GM18519 (cell line): ENCODE results near the gene MS4A10.

ENCODE experiments used
- ATAC-seq: cut with Tn5 transposase; IDR thresholded peaks from one replicate; pipeline ENCODE4 v1.9.1; 2021; ENCODE audit warnings: mild to moderate bottlenecking, moderate library complexity; ENCODE audit not compliant: unreplicated experiment, low FRiP score

The MS4A10 gene

DNA sequence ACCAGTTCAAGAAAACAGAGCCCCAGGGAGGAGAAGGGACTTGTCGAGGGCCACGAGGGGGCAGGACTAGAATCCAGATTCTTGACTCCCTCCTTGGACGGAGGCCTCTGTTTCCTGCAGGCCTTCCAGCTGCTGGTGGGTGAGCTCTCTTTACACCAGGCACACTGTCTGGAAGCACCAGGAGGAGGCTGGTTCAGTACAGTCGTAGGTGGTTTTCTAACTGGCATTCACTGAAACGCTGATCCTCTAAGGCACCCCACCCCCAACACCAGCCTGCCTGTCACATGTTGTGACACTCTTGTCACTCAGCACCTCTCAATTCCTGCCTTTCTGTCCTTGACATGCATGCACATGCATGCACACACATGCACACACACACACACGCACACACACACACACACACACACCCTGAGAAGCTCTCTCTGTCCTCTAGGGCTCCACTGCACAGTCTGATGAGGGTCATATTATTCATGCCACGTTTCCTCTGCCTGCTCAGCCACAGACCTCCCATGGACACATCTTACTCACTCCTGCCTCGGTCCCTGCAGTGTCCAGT lies 751 bp downstream of the MS4A10 start:
- ATAC-seq: no peak

DNA sequence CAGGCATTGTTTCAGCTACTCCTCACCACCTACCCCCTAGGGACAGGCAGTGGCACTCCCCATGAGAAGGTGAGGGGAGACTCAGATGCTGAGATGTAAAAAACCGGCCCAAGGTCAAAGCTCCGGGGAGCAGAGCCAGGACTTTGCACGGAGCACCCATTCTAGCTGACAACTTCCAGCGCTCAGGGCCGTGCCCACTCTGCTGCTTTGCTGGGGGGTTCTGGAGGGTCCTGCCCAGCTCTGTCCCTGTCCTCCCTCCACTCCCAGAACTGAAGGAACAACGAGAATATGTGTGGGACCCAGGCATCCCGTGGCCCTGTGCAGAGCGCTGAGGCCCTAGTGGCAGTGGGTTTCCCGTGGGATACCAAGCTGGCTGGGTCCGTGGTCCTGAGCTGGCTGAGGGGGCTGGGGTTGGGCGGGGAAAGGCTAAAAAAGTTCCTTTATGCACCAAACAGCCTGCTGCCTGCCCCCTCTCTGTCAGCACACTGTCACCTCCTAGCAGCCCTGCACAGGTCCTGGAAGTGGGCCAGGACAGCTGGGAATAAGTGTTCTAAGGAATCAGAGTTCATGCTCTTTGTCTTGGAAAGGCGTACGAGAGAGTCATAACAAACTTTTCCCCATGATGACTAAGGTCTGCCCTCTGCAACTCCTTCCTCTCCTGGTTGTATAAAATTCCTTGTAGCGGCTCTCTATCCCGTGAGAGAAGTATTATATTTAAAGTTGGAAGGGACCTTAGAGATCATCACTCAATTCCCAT lies 1.9 kb downstream of the MS4A10 start:
- no peak for ATAC-seq

- ATAC-seq: no peak
These were observed 3.4 kb downstream of the MS4A10 start for GRCh38 chr11:60788401-60789125.

DNA sequence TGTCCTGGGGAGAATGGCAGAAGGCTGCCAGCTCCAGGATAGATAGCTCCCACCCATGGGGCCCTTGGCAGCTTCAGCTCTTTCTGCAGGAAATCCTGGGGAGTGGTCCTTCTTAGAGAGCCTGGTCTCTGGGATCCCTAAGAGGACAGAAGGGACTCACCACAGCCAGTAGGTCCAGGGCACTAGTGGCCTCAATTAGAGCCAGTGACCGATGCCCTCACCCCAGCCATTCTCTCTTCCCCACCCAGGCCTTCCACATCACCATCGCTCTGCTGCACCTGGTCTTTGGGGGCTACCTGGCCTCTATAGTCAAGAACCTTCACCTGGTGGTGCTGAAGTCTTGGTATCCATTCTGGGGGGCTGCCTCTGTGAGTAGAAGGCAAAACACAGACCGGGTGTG lies 5.6 kb downstream of the MS4A10 start:
- ATAC-seq: no peak

GRCh38 chr11:60791153-60791933 lies 6.2 kb downstream of the MS4A10 start:
- ATAC-seq: no peak

GRCh38 chr11:60792521-60792920 lies 7.4 kb downstream of the MS4A10 start:
- no peak for ATAC-seq

- no peak for ATAC-seq
These were observed 10.2 kb downstream of the MS4A10 start for GRCh38 chr11:60795291-60795690.

GRCh38 chr11:60797846-60798630 lies 12.9 kb downstream of the MS4A10 start:
- no peak for ATAC-seq

DNA sequence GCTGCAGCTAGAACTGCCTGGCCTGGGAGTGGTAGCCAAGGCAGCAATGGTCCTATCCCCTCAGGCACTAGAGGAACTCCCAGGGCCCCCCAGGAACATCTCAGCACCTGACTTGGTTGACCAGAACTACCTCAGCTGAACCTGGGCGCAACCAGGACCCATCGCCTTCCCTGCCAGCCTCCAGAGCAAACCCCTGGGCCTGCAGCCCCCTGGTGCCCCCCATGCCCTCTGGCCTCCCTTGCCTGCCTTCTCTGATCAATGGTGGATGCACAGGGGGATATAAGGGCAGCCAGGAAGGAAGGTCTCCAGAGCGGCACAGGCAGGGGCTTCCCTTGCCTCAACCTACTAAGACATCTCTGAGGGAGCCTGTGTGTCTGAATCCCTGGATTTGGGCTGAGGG lies 13.5 kb downstream of the MS4A10 start:
- ATAC-seq: no peak

GRCh38 chr11:60801194-60801593 lies 16.1 kb downstream of the MS4A10 start:
- no peak for ATAC-seq

DNA sequence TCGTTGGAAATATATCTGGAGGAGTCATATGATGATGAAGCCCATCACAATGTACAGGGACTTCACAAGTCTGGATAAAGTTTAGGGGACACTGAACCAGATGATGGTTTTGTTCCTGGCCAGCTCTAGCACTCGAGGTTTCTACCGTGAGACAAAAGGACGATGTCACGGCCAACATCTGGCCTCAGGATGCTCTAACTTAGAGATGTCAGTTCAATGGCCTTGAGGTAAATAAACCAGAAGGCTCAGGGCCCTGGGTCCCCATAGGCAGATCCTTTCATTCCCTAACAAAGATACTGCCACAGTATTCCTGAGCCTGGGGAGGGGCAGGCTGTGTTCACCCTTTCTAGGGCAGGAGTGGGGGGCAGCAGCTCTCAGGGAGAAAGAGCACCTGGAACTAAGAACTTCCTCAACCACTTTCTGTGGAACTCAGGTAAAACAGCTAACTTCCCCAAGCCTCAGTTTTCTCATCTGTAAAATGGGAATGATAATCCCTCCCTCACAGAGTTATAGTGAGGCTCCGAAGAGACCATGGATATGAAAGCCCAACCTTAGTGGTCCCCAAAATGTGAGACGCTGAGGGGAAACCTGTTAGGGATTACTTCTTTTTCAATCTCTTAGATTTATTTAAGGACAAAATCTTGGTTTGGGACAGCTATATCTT lies 18.3 kb downstream of the MS4A10 start:
- no peak for ATAC-seq

DNA sequence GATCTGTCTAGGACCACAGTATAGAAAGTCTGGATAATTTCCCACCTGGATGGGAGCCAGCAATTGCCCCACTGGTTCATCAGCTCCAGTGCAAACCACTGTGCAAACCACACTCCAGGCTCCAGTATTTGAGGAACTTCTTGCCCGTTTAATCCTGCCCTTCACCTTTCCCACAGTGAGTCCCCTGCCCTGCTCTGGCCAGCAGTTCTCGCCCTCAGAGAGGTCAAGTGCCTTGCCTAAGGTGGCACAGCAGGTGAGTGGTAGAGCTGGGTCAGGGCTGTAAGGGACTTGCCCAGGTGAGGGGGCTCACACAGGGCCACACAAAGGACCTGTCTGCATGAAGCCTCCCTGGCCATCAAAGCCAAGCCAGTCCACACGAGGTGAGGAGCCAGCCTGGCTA lies 24.1 kb downstream of the MS4A10 start:
- ATAC-seq: no peak

GRCh38 chr11:60809691-60810090 lies 24.6 kb downstream of the MS4A10 start:
- no peak for ATAC-seq

DNA sequence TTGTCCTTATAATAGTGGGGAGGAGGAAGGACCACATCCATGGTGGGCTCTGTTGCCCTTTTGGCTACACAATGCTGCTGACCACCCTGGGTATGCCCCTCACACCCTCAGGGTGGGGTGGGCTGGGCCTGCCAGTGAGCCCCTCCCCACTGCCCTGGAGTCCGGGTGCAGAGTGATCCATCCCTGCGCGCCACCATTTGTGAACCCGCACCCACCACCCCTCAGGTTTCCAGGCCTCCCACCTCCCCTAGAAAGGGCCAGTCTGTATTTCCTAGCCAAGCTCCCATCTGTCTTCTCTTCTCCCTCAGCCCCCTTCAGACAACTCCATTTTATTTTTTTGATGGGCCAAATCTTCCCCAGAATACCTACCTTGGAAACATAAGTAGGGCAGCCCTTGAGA lies 25.0 kb downstream of the MS4A10 start:
- ATAC-seq: no peak

GRCh38 chr11:60810569-60810968 lies 25.4 kb downstream of the MS4A10 start:
- ATAC-seq: no peak

DNA sequence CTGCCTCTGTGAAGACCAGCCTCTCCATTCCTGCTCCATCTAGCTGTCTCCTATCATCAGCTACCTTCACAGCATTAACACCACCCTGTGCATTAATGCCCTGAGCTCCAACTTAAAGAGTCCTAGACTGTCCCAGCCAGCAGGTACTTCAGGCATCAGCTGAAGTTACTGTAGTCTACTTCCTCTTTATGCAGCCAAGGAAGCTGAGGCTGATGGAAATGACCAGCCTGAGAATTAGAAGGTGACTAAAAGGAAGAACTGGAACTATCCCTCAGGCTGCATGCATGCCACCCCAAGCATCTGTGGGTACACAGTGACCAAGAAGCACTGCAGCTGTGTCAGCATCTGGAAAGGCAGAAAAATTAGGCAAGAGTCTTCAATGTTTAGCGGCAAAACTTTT lies 28.2 kb downstream of the MS4A10 start:
- ATAC-seq: no peak

- ATAC-seq: no peak
These were observed 29.0 kb downstream of the MS4A10 start for GRCh38 chr11:60814112-60814511.

GRCh38 chr11:60816590-60817157 lies 31.5 kb downstream of the MS4A10 start:
- no peak for ATAC-seq

DNA sequence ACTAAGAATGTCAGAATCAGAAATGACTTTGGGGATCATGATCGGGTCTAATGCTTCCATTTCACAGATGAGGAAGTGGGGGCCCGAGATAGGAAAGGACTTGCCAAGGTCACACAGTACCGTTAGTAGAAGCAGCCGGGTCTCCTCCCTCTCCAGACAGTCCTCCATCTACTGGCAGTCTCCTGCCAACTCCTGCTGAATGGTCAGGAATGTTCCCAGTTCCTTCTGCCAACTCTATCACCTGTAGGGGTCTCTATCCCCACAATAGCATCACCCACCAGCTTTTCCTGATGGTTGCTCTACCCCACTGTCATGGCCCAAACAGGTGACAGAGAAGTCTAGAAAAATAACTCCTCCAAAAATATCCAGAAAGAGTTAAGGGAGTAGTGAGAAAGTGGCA lies 32.9 kb downstream of the MS4A10 start:
- ATAC-seq: no peak
